Endothelial cell of umbilical vein (primary cell): ENCODE data around the gene MINK1. TPM values are rescaled to one million over a fixed set of nuclear protein-coding genes. Genes with fewer than 3 reads are reported as not detected.

Source experiments
- BruUV-seq: library from RNA; stranded (reverse); fragments of 400-500 nt; replicated peaks from 2 replicates; lab custom pipeline; 2021; lab: Mats Ljungman, UMichigan
- CTCF ChIA-PET: fragments of 300-600, 350-600 bp; sonication (Branson Sonifier 250); formaldehyde crosslinking; loops from one replicate; lab custom pipeline; 2021; ENCODE audit warnings: antibody characterized with exemption, inconsistent platforms; lab: Charles Lee
- POLR2A ChIA-PET: fragments of 300-600, 350-600 bp; sonication (Branson Sonifier 250); formaldehyde crosslinking; loops from one replicate; lab custom pipeline; 2021; ENCODE audit warnings: antibody characterized with exemption, inconsistent platforms; lab: Charles Lee
- DNase-seq: peaks from one replicate; pipeline ENCODE4 v3.0.0-alpha.2; 2011; ENCODE audit warnings: low read depth, low spot score
- FAIRE-seq: peaks from 2 replicates; lab custom pipeline; 2011; peaks lifted over from hg19 to GRCh38; lab: Jason Lieb, UNC
- H2AFZ ChIP-seq: 2 replicates; pipeline ENCODE4 v1.6.0; 2012; ENCODE audit warnings: low read depth, low read length, control low read depth, inconsistent platforms
- H3K27ac ChIP-seq: 2 replicates; pipeline ENCODE4 v1.5.1; 2011; ENCODE audit warnings: low read depth, mild to moderate bottlenecking, control low read depth, low read length, moderate library complexity; ENCODE audit not compliant: insufficient read depth
- H3K27me3 ChIP-seq, 2 experiments: 2 replicates each; pipeline versions ENCODE4 v1.6.0 to v1.6.1; 2011; ENCODE audit warnings: low read length in 2 of 2, mixed read lengths in 1 of 2; ENCODE audit not compliant: control insufficient read depth in 2 of 2, insufficient read depth in 2 of 2
- H3K36me3 ChIP-seq, 2 experiments: 2 replicates in 1 of 2; 3 replicates in 1 of 2; pipeline ENCODE4 v1.5.1; 2011; ENCODE audit warnings: low read length in 2 of 2, mild to moderate bottlenecking in 1 of 2, moderate library complexity in 1 of 2; ENCODE audit not compliant: control insufficient read depth in 2 of 2, insufficient read depth in 2 of 2; ENCODE audit errors: extremely low read depth in 1 of 2
- H3K4me1 ChIP-seq: 3 replicates; pipeline ENCODE4 v1.5.1; 2011; ENCODE audit warnings: mild to moderate bottlenecking, low read length; ENCODE audit not compliant: control insufficient read depth, insufficient read depth; ENCODE audit errors: extremely low read depth
- H3K4me2 ChIP-seq: 2 replicates; pipeline ENCODE4 v1.6.1; 2011; ENCODE audit warnings: low read length, control low read depth, mixed read lengths; ENCODE audit not compliant: insufficient read depth
- H3K4me3 ChIP-seq, 3 experiments: fragments of 200-600 bp in 1 of 3; sonication (generic), shearing (Covaris generic) in 1 of 3; replicated peaks in 1 of 3; 2 replicates each; pipeline ENCODE4 v1.5.1; 2011 to 2016; ENCODE audit warnings: control low read depth in 3 of 3, low read length in 3 of 3, mild to moderate bottlenecking in 2 of 3, inconsistent platforms in 1 of 3, low read depth in 1 of 3, moderate library complexity in 1 of 3; ENCODE audit not compliant: insufficient read depth in 1 of 3
- H3K79me2 ChIP-seq: 2 replicates; pipeline ENCODE4 v1.6.0; 2012; ENCODE audit warnings: low read length, inconsistent platforms; ENCODE audit not compliant: control insufficient read depth, insufficient read depth
- H3K9ac ChIP-seq: replicated peaks from 2 replicates; pipeline ENCODE3; 2011; ENCODE audit warnings: low read length, control low read depth; ENCODE audit not compliant: insufficient read depth; ENCODE audit errors: extremely low read depth
- H3K9me1 ChIP-seq: replicated peaks from 3 replicates; pipeline ENCODE4 v1.6.0; 2011; ENCODE audit warnings: mild to moderate bottlenecking, low read length; ENCODE audit not compliant: control insufficient read depth, insufficient read depth; ENCODE audit errors: extremely low read depth
- H3K9me3 ChIP-seq: replicated peaks from 2 replicates; pipeline ENCODE4 v1.5.1; 2012; ENCODE audit warnings: low read length, inconsistent platforms; ENCODE audit not compliant: control insufficient read depth, insufficient read depth
- H4K20me1 ChIP-seq: replicated peaks from 2 replicates; pipeline ENCODE3; 2011; ENCODE audit warnings: mild to moderate bottlenecking, low read length; ENCODE audit not compliant: control insufficient read depth, insufficient read depth; ENCODE audit errors: extremely low read depth
- EZH2 ChIP-seq: IDR thresholded peaks from 2 replicates; pipeline ENCODE4 v1.6.1; 2012; ENCODE audit warnings: borderline replicate concordance, low read depth, mild to moderate bottlenecking, moderate library complexity, low read length, inconsistent platforms; ENCODE audit not compliant: severe bottlenecking
- FOS ChIP-seq: IDR thresholded peaks from 2 replicates; pipeline ENCODE4 v1.6.1; 2011; ENCODE audit warnings: mild to moderate bottlenecking, low read length, moderate library complexity, borderline replicate concordance; ENCODE audit not compliant: insufficient read depth
- GATA2 ChIP-seq: IDR thresholded peaks from 2 replicates; pipeline ENCODE4 v1.7.0; 2011; ENCODE audit warnings: low read depth, mild to moderate bottlenecking, moderate library complexity, mixed read lengths, low read length; ENCODE audit not compliant: insufficient read length, insufficient read depth
- JUN ChIP-seq: IDR thresholded peaks from 2 replicates; pipeline ENCODE4 v1.6.1; 2011; ENCODE audit warnings: borderline replicate concordance, low read depth; ENCODE audit not compliant: insufficient read length, insufficient read depth
- MYC ChIP-seq: IDR thresholded peaks from one replicate; pipeline ENCODE4 v1.6.1; 2011; ENCODE audit warnings: mild to moderate bottlenecking, low read depth, low read length
- POLR2A ChIP-seq: IDR thresholded peaks from 2 replicates; pipeline ENCODE4 v1.6.1; 2012; ENCODE audit warnings: low read depth, mild to moderate bottlenecking, control low read depth, low read length
- POLR2AphosphoS5 ChIP-seq: IDR thresholded peaks from 2 replicates; pipeline ENCODE4 v1.6.1; 2012; ENCODE audit warnings: low read depth, mild to moderate bottlenecking, control low read depth, low read length, moderate library complexity; ENCODE audit not compliant: insufficient read depth
- dilution Hi-C: fragments of 300-500 bp; cut with MboI; formaldehyde crosslinking; loops from one replicate; pipeline ENCODE4 v1.15.0; 2019; ENCODE audit warnings: low sequenced_read_pairs; ENCODE audit not compliant: extremely low pct_ligation_motif_present
- intact Hi-C: fragments of 100-400 bp; cut with micrococcal nuclease; formaldehyde crosslinking; loops from one replicate; pipeline ENCODE4 v1.10.0; 2022
- polyA plus RNA-seq, 4 experiments: library from polyadenylated mRNA; depleted of rRNA in 3 of 4; stranded (reverse) in 3 of 4; unstranded in 1 of 4; fragments of >200 nt; gene quantifications; 2 replicates each; pipeline versions ENCODE4 v1.2.1 to v1.2.3, GENCODE V29; 2011 to 2012; ENCODE audit warnings: missing spikeins in 1 of 4
- total RNA-seq: library from RNA; stranded (reverse); gene quantifications from 2 replicates; pipeline ENCODE4 v1.2.3, GENCODE V29; 2021
- TF ChIP-seq, protein P1 (sequence below): IDR thresholded peaks from 2 replicates; pipeline ENCODE4 v1.6.1; 2011; ENCODE audit not compliant: insufficient read depth, insufficient read length
- TF ChIP-seq, protein P2 (sequence below), 2 donors: IDR thresholded peaks; 1 replicate in 1 of 2; 2 replicates in 1 of 2; pipeline ENCODE4 v1.5.1; 2011; ENCODE audit warnings: low read length in 2 of 2, mild to moderate bottlenecking in 2 of 2, moderate library complexity in 2 of 2, control low read depth in 1 of 2, inconsistent platforms in 1 of 2, low read depth in 1 of 2; ENCODE audit not compliant: insufficient read depth in 1 of 2; ENCODE audit errors: extremely low read depth in 1 of 2

The MINK1 gene
- total and polyA plus RNA-seq, 2 donors (not counting 3 experiments of a cell fraction or from before 2014, with no cell fraction given) = 53.6 to 89.4 TPM

DNA sequence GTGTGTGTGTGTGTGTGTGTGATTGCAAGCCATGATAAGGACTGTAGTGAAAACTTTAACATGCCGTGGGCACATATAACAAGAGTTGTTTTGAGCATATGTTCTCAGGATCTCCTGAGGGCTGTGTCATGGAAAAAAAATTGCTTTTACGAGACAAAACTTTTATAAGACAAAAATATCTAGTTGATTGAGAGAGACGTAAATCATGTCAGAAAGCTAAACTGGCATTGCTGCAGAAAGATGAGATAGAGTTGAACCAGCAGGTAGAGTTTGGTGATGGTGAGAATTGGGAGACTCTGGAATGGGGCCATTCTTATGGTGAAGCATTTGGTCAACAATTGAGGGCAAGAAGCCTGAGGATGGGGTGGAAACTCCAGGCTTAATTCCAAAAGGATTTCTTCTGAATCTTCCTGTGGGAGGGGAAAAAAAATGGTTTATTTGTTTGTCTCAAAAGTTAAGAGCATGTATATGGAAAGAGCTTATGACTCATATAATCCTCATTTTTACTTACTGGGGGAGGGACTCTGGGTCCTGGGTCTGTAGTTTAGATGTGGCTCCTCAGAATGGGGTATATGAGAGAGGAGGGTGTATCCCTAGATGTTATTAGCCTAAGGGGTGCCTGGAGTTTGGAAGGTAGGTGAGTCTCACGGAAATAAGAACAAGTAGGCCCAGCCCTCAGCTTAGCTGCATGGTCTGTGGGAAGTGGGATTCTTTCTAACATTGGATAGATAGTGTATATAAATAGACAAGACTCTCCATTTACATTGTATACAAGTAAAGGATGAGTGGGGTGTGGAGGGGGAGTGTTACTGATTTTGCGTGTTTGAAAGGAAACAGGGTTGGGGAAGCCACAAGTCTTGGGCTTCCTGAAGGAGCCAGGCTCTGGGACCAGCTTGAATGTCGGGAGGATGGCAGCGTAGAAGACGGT lies 7.1 kb downstream of the MINK1 start:
- ChIA-PET POLR2A (no interaction called here), CTCF (interaction anchor here (1.0 to 1.7 kb wide), 4 partner anchors 10 to 33 kb away, joined by 3 to 7 read pairs (median 4); no protein-coding TSS in a partner anchor)
- DNase-seq = no peak
- Histone ChIP-seq H4K20me1 (no peaks in the 10 kb centered on the region), H3K4me1 (peaks cover 3% of the 10 kb centered on the region), H3K9me1 (no peaks in the 10 kb centered on the region), H3K36me3 (peaks cover 0 to 7% of the 10 kb centered on the region in 2 experiments), H3K9ac (no peak overlapping the region), H3K4me3 (no peak overlapping the region), H2AFZ (no peak overlapping the region), H3K27ac (no peak overlapping the region), H3K4me2 (no peak overlapping the region), H3K27me3 (no peaks in the 10 kb centered on the region), H3K79me2 (peaks cover 62% of the 10 kb centered on the region), H3K9me3 (no peaks in the 10 kb centered on the region)
- BruUV-seq = no TSS peak
- TF ChIP-seq EZH2 (no peak), FOS (no peak), GATA2 (no peak), POLR2A (no peak), POLR2AphosphoS5 (no peak), JUN (no peak), MYC (no peak)
- TF ChIP-seq, protein P1, sequence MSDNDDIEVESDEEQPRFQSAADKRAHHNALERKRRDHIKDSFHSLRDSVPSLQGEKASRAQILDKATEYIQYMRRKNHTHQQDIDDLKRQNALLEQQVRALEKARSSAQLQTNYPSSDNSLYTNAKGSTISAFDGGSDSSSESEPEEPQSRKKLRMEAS = no peak
- TF ChIP-seq, protein P2, sequence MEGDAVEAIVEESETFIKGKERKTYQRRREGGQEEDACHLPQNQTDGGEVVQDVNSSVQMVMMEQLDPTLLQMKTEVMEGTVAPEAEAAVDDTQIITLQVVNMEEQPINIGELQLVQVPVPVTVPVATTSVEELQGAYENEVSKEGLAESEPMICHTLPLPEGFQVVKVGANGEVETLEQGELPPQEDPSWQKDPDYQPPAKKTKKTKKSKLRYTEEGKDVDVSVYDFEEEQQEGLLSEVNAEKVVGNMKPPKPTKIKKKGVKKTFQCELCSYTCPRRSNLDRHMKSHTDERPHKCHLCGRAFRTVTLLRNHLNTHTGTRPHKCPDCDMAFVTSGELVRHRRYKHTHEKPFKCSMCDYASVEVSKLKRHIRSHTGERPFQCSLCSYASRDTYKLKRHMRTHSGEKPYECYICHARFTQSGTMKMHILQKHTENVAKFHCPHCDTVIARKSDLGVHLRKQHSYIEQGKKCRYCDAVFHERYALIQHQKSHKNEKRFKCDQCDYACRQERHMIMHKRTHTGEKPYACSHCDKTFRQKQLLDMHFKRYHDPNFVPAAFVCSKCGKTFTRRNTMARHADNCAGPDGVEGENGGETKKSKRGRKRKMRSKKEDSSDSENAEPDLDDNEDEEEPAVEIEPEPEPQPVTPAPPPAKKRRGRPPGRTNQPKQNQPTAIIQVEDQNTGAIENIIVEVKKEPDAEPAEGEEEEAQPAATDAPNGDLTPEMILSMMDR (IDR thresholded peaks at IDR 0.05; ENCODE audit: extremely low read depth in 1 of 2, insufficient read depth in 1 of 2, low read depth in 1 of 2, low read length in 2 of 2) = no peak
- intact Hi-C loops (no loop called here), dilution Hi-C loops (no loop called here)
- no peak for FAIRE-seq
